ENCODE measurements around the gene CALHM6. TPM values are rescaled to one million over a fixed set of nuclear protein-coding genes. Genes with fewer than 3 reads are reported as not detected.

Gene CALHM6
- 1 to 10 TPM; 1.5 to 6.2 TPM for total RNA-seq

DNA sequence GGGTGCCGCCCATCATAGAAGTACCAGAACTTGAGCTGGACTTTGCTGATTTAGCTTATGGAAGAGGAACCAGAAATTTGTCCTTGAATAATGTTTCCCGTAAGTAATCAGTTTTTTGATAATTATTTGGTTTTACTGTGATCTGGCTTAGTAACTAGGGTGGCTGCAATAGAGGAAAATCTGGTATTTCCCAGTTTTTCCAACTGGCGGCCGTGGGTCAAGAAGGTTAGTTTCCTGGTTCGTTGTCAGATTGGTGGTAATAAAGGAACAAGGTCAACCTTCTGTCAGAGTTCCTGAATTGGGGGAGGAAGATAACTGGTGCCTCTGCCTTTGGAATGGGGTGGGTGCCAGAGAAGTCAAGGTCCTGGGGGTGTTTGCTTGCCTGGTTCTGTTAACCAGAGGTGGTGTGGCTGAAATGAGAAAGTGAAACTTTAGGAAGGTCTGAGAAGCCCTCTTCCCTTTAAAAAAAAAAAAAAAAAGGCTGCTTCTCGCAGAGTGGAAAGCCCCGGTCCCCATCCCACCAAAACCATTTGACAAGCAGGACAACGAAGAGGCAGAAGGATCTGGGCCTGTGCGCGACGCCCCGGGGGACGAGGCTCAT is at the start of gene CALHM6:
CALHM6 (plus strand) TSS at position 45 of the 601 bp plus-strand sequence; CDS start at position 600, 555 bp downstream.
- H3K4me3 ChIP-seq = peak within 1 kb of the TSS; percentile 43
- no peaks in the 10 kb centered on the region for H3K4me1 ChIP-seq

DNA sequence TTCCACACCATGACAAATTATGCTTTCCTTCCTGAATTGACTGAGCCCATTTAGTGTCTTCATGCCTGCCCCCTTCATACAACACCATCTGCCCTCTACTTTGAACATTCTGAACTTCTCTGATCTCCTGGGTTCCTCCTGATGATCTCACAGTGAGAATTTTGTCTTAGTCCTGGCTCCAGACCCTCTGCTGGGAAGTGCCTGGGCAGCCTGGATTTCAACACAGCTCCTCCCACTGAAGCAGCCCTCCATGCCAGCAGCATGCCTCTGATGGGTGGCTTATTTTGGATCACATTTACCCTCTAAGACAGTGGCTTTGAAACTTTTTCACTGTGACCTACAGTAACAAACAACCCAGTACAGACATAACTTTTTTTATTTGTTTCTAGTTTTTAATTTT is 48.9 kb upstream of the CALHM6 start:
- intact Hi-C loops (cut with DNase I) = no loop called here
- no peaks in the 10 kb centered on the region for H3K4me1 ChIP-seq
- no peaks in the 10 kb centered on the region for H3K27me3 ChIP-seq
- no peak overlapping the region for H3K4me3 ChIP-seq
- DNase-seq = no peak
- no peak overlapping the region for H3K9ac ChIP-seq (ENCODE audit: low read depth in 2 of 2, low read length in 2 of 2)
- H3K36me3 ChIP-seq = no peaks in the 10 kb centered on the region
- no peak overlapping the region for H3K27ac ChIP-seq
- no peaks in the 10 kb centered on the region for H3K9me3 ChIP-seq
- TF ChIP-seq, protein P1, sequence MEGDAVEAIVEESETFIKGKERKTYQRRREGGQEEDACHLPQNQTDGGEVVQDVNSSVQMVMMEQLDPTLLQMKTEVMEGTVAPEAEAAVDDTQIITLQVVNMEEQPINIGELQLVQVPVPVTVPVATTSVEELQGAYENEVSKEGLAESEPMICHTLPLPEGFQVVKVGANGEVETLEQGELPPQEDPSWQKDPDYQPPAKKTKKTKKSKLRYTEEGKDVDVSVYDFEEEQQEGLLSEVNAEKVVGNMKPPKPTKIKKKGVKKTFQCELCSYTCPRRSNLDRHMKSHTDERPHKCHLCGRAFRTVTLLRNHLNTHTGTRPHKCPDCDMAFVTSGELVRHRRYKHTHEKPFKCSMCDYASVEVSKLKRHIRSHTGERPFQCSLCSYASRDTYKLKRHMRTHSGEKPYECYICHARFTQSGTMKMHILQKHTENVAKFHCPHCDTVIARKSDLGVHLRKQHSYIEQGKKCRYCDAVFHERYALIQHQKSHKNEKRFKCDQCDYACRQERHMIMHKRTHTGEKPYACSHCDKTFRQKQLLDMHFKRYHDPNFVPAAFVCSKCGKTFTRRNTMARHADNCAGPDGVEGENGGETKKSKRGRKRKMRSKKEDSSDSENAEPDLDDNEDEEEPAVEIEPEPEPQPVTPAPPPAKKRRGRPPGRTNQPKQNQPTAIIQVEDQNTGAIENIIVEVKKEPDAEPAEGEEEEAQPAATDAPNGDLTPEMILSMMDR (IDR thresholded peaks at IDR 0.05) = no peak

More for the DNA sequence above, at the start of gene CALHM6:
- H3K27ac ChIP-seq = peak within 1 kb of the TSS; percentile 15
- no peak for DNase-seq
- TF ChIP-seq, protein P1 (IDR thresholded peaks at IDR 0.05) = no peak
- H3K9ac ChIP-seq (ENCODE audit: low read depth in 2 of 2, low read length in 2 of 2) = peak within 1 kb of the TSS; percentile 26 to 60
- H3K36me3 ChIP-seq = no peaks in the 10 kb centered on the region
- H3K9me3 ChIP-seq = no peaks in the 10 kb centered on the region
- intact Hi-C loops (cut with DNase I) = no loop called here
- peaks cover 23% of the 10 kb centered on the region for H3K27me3 ChIP-seq

DNA sequence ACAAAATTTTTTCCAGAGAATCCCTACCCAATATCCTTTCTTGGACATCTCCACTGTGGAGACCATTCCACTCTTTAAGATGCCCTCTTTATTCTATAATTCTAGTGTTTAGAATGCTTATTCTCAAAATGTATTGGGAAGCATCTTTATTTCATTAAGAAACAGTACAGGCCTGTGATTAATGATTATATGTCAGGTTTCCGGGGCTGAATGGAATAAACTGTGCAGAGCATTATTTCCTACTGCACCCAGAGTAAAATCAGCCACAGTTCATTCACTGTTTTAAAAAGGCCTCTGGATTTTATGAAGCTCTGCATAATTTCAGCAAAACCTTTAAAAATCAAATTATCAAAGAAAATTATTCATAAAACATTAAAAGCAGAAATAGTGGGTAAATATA is 47.8 kb upstream of the CALHM6 start:
- no peak overlapping the region for H3K27ac ChIP-seq
- H3K9ac ChIP-seq (ENCODE audit: low read depth in 2 of 2, low read length in 2 of 2) = no peak overlapping the region
- no peaks in the 10 kb centered on the region for H3K36me3 ChIP-seq
- TF ChIP-seq, protein P1 (IDR thresholded peaks at IDR 0.05) = no peak
- no peaks in the 10 kb centered on the region for H3K9me3 ChIP-seq
- intact Hi-C loops (cut with DNase I) = no loop called here
- DNase-seq = no peak
- H3K27me3 ChIP-seq = no peaks in the 10 kb centered on the region
- no peaks in the 10 kb centered on the region for H3K4me1 ChIP-seq
- H3K4me3 ChIP-seq = no peak overlapping the region

DNA sequence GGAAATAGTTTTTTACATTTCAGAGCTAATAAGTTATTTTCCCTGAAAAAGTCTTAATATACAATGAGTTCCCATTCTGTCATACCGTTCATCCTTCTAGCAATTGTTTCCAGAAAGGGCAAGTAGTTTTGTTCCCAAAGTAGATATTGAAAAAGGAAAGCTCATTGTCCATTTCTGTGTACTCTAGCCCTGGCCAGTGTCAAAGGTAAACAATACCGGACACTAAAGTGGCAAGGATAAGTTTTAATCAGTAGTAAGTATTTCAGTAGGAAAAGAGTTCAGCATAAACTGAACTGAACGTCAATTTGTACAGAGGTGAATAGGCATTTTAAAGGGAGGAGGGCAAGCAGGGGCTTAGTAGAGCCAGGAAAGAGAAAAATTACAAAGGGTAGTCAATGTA is 43.5 kb upstream of the CALHM6 start:
- Histone ChIP-seq H3K36me3 (no peaks in the 10 kb centered on the region), H3K4me3 (no peak overlapping the region), H3K9ac (ENCODE audit: low read depth in 2 of 2, low read length in 2 of 2) (no peak overlapping the region), H3K27ac (no peak overlapping the region), H3K9me3 (no peaks in the 10 kb centered on the region), H3K27me3 (no peaks in the 10 kb centered on the region), H3K4me1 (no peaks in the 10 kb centered on the region)
- DNase-seq = no peak
- TF ChIP-seq, protein P1 (IDR thresholded peaks at IDR 0.05) = no peak
- intact Hi-C loops (cut with DNase I) = no loop called here

DNA sequence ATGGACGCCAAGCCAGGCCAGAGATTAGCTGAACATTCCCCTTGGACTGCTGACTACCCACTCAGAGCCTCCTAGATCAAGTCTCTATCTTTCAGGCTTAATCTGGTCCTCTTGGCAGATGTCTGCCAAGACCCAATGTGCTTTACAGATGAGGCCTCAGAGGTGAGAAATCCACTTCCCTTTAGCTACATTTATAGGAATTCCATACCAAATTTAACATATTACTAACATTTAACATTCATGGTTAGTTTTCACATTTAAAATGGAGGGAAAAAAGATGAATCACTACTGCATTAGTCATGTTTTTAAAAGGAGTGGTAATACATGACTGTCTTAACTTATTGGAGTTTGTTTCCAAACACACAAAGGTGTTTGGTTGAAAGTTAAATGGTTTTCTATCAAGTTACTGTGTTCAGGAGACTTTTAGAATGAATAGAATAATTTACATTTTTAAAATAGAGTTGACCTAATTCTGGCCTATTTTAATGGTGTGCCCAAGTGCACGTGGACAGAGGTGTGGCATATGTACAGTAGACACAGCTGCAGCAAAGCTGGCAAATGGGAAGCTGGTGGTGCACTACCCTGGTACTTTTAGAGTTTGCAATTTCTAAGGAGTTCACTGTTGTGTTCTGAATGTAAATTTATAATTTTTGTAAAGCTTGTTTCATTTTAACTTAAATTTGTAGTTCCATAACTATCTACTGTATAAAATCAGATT is 41.9 kb upstream of the CALHM6 start:
- TF ChIP-seq, protein P1 (IDR thresholded peaks at IDR 0.05) = no peak
- no peak overlapping the region for H3K4me3 ChIP-seq
- no peak overlapping the region for H3K27ac ChIP-seq
- H3K36me3 ChIP-seq = no peaks in the 10 kb centered on the region
- H3K9ac ChIP-seq (ENCODE audit: low read depth in 2 of 2, low read length in 2 of 2) = no peak overlapping the region
- no peak for DNase-seq
- intact Hi-C loops (cut with DNase I) = no loop called here
- no peaks in the 10 kb centered on the region for H3K27me3 ChIP-seq
- H3K4me1 ChIP-seq = no peaks in the 10 kb centered on the region
- H3K9me3 ChIP-seq = no peaks in the 10 kb centered on the region
